Trophoblast cell (in vitro differentiated cells and primary cell): ENCODE data around the gene TAF7.
"Not testable (repeated sequence)": the region's sequence is repeated elsewhere in the genome, so short reads cannot be mapped to it uniquely, and the experiment has no call there.

ENCODE experiments used
- DNase-seq, 2 donors: peaks; one replicate each; pipeline ENCODE4 v3.0.0-alpha.2; 2016
- H2AFZ ChIP-seq: 2 replicates; pipeline ENCODE4 v1.6.1; 2013; ENCODE audit warnings: low read length, moderate library complexity, mild to moderate bottlenecking; ENCODE audit not compliant: insufficient read depth, poor library complexity
- H2AK5ac ChIP-seq: 2 replicates; pipeline ENCODE4 v1.6.1; 2013; ENCODE audit warnings: mild to moderate bottlenecking, low read length
- H2BK120ac ChIP-seq: 2 replicates; pipeline ENCODE4 v1.6.1; 2013; ENCODE audit warnings: low read length, mild to moderate bottlenecking, moderate library complexity; ENCODE audit not compliant: insufficient read depth, poor library complexity
- H2BK12ac ChIP-seq: 2 replicates; pipeline ENCODE4 v1.6.1; 2013; ENCODE audit warnings: mild to moderate bottlenecking, low read length, moderate library complexity
- H2BK5ac ChIP-seq: 2 replicates; pipeline ENCODE4 v1.6.1; 2013; ENCODE audit warnings: low read length, low read depth, moderate library complexity, mild to moderate bottlenecking; ENCODE audit not compliant: poor library complexity
- H3K14ac ChIP-seq: 2 replicates; pipeline ENCODE4 v1.6.1; 2013; ENCODE audit warnings: mild to moderate bottlenecking, low read length
- H3K18ac ChIP-seq: 2 replicates; pipeline ENCODE4 v1.6.1; 2013; ENCODE audit warnings: mild to moderate bottlenecking, low read length
- H3K23ac ChIP-seq: 2 replicates; pipeline ENCODE4 v1.6.1; 2013; ENCODE audit warnings: low read length
- H3K27ac ChIP-seq: 2 replicates; pipeline ENCODE4 v1.5.1; 2013; ENCODE audit warnings: low read depth, mild to moderate bottlenecking, inconsistent platforms, low read length, moderate library complexity
- H3K27me3 ChIP-seq: 2 replicates; pipeline ENCODE4 v1.6.1; 2013; ENCODE audit warnings: inconsistent platforms, mild to moderate bottlenecking, low read length, moderate library complexity; ENCODE audit not compliant: insufficient read depth
- H3K36me3 ChIP-seq, 2 experiments: 1 replicate in 1 of 2; 2 replicates in 1 of 2; pipeline ENCODE4 v1.6.1; 2013; ENCODE audit warnings: low read length in 2 of 2, mild to moderate bottlenecking in 2 of 2, moderate library complexity in 1 of 2; ENCODE audit not compliant: insufficient read depth in 2 of 2, control insufficient read depth in 1 of 2
- H3K4ac ChIP-seq: 2 replicates; pipeline ENCODE4 v1.6.1; 2013; ENCODE audit warnings: low read depth, mild to moderate bottlenecking, low read length, moderate library complexity
- H3K4me1 ChIP-seq, 2 experiments: 1 replicate in 1 of 2; 2 replicates in 1 of 2; pipeline ENCODE4 v1.6.1; 2013; ENCODE audit warnings: low read length in 2 of 2, mild to moderate bottlenecking in 2 of 2, moderate library complexity in 1 of 2; ENCODE audit not compliant: insufficient read depth in 2 of 2, control insufficient read depth in 1 of 2
- H3K4me2 ChIP-seq: 2 replicates; pipeline ENCODE4 v1.6.1; 2013; ENCODE audit warnings: inconsistent platforms, mild to moderate bottlenecking, low read length, moderate library complexity
- H3K4me3 ChIP-seq: 2 replicates; pipeline ENCODE4 v1.5.1; 2013; ENCODE audit warnings: mild to moderate bottlenecking, low read depth, low read length, inconsistent platforms
- H3K79me1 ChIP-seq: one replicate; pipeline ENCODE4 v1.6.1; 2013; ENCODE audit warnings: low read length
- H3K79me2 ChIP-seq: 2 replicates; pipeline ENCODE4 v1.6.1; 2013; ENCODE audit warnings: low read length, mild to moderate bottlenecking; ENCODE audit not compliant: control insufficient read depth, insufficient read depth, poor library complexity
- H3K9ac ChIP-seq: 2 replicates; pipeline ENCODE4 v1.6.1; 2013; ENCODE audit warnings: mild to moderate bottlenecking, low read length
- H3K9me3 ChIP-seq: 2 replicates; pipeline ENCODE4 v1.6.1; 2013; ENCODE audit warnings: low read depth, mild to moderate bottlenecking, control low read depth, inconsistent platforms, low read length; ENCODE audit not compliant: insufficient read depth
- H4K12ac ChIP-seq: 2 replicates; pipeline ENCODE4 v1.6.1; 2013; ENCODE audit warnings: low read depth, mild to moderate bottlenecking, low read length, moderate library complexity
- H4K8ac ChIP-seq: 2 replicates; pipeline ENCODE4 v1.6.1; 2013; ENCODE audit warnings: low read depth, mild to moderate bottlenecking, low read length, moderate library complexity
- H4K91ac ChIP-seq: one replicate; pipeline ENCODE4 v1.6.1; 2013; ENCODE audit warnings: low read depth, mild to moderate bottlenecking, low read length, moderate library complexity
- WGBS: extraction: QIAGEN DNeasy Blood & Tissue Kit; methylation state at CpG from one replicate; pipeline ENCODE4 v1.1.7; 2013; ENCODE audit warnings: missing lambda C conversion rate; ENCODE audit not compliant: insufficient read length, insufficient coverage; ENCODE audit errors: extremely low coverage; 5-methylcytosine and 5-hydroxymethylcytosine counted together

TAF7 gene

DNA sequence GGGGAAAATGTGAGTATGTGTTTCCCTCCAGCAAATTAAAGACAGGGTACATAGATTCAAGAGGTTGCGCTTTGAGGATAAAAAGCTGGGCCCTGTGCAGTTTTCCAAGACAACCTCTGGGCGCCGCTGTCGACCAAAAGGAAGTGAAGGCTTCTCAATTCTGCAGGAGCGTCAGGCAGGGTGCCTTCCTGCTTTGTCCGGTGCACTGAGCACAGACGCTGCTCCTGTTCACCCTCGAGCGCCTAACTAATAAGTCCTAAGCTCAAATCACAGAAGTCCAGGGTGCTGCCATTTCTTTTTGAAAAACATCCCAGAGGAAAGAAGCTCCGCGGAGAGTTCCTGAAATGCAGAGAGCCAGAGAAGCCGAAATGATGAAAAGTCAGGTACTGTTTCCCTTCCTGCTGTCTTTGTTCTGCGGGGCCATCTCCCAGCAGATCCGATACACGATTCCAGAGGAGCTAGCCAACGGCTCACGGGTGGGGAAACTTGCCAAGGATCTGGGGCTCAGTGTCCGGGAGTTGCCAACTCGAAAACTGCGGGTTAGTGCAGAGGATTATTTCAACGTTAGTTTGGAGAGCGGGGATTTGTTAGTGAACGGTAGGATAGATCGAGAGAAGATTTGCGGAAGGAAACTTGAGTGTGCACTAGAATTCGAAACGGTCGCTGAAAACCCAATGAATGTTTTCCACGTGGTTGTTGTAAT lies 29.5 kb upstream of the TAF7 start, which contains the start of gene PCDHGB1:
Gene PCDHGB1 (plus strand): TSS at position 183 of the 703 bp plus-strand sequence. CDS start 162 bp downstream, at position 345.
- peaks cover 0 to 4% of the 10 kb centered on the region in 2 experiments for H3K36me3 ChIP-seq

DNA sequence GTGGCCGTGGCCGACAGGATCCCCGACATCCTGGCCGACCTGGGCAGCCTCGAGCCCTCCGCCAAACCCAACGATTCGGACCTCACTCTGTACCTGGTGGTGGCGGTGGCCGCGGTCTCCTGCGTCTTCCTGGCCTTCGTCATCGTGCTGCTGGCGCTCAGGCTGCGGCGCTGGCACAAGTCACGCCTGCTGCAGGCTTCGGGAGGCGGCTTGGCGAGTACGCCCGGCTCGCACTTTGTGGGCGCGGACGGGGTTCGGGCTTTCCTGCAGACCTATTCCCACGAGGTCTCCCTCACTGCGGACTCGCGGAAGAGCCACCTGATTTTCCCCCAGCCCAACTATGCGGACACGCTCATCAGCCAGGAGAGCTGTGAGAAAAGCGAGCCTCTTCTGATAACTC lies 25.4 kb upstream of the TAF7 start:
- not testable (repeated sequence) for H2BK12ac ChIP-seq, H2BK5ac ChIP-seq, H3K14ac ChIP-seq, H3K9ac ChIP-seq, H3K27me3 ChIP-seq, H2AFZ ChIP-seq, DNase-seq, H3K79me1 ChIP-seq, H3K4me2 ChIP-seq, H3K23ac ChIP-seq, H4K12ac ChIP-seq, H3K4me3 ChIP-seq, H3K18ac ChIP-seq, H3K79me2 ChIP-seq, H3K36me3 ChIP-seq, H3K4ac ChIP-seq, H3K4me1 ChIP-seq, H4K91ac ChIP-seq, H2AK5ac ChIP-seq, H3K27ac ChIP-seq, H2BK120ac ChIP-seq, H4K8ac ChIP-seq
- peaks cover 14% of the 10 kb centered on the region for H3K9me3 ChIP-seq
- WGBS, result no CpG with 5 or more reads among the region's 35 CpGs

More for the DNA sequence above, 29.5 kb upstream of the TAF7 start, which contains the start of gene PCDHGB1:
- H3K4ac ChIP-seq, result no peak within 1 kb of the TSS
- no peaks in the 10 kb centered on the region for H3K4me1 ChIP-seq
- no peaks in the 10 kb centered on the region for H3K79me2 ChIP-seq
- no peak within 1 kb of the TSS for H2AK5ac ChIP-seq
- H3K9me3 ChIP-seq, result peaks cover 21% of the 10 kb centered on the region
- H2BK12ac ChIP-seq, result no peak within 1 kb of the TSS
- peak in 1 of 2 donors; percentile 7 for DNase-seq
- peak within 1 kb of the TSS; percentile 39 for H3K4me2 ChIP-seq
- no peak within 1 kb of the TSS for H3K4me3 ChIP-seq
- H3K18ac ChIP-seq, result no peak within 1 kb of the TSS
- no peaks in the 10 kb centered on the region for H3K27me3 ChIP-seq
- no peak within 1 kb of the TSS for H4K91ac ChIP-seq
- no peak within 1 kb of the TSS for H3K23ac ChIP-seq
- H2AFZ ChIP-seq, result peak within 1 kb of the TSS; percentile 85
- H3K27ac ChIP-seq, result no peak within 1 kb of the TSS
- WGBS, result 100% methylated on average over 7 of the region's 29 CpGs
- H4K8ac ChIP-seq, result no peak within 1 kb of the TSS
- H3K14ac ChIP-seq, result no peak within 1 kb of the TSS
- H2BK120ac ChIP-seq, result no peak within 1 kb of the TSS
- no peak within 1 kb of the TSS for H3K9ac ChIP-seq
- no peaks in the 10 kb centered on the region for H3K79me1 ChIP-seq
- H2BK5ac ChIP-seq, result peak within 1 kb of the TSS; percentile 27
- peak within 1 kb of the TSS; percentile 84 for H4K12ac ChIP-seq

DNA sequence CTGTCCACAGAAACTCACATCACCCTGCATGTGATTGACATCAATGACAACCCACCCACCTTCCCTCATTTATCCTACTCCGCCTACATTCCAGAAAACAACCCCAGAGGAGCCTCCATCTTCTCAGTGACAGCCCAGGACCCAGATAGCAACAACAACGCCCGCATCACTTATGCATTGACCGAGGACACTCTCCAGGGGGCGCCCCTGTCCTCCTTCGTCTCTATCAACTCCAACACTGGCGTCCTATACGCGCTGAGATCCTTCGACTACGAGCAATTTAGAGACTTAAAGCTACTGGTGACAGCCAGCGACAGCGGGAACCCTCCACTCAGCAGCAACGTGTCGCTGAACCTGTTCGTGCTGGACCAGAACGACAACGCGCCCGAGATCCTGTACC lies 24.7 kb upstream of the TAF7 start:
- no peak overlapping the region for H4K12ac ChIP-seq
- no peak overlapping the region for H4K8ac ChIP-seq
- H2BK12ac ChIP-seq, result no peak overlapping the region
- no peak overlapping the region for H2BK5ac ChIP-seq
- no peak overlapping the region for H3K9ac ChIP-seq
- H3K18ac ChIP-seq, result no peak overlapping the region
- H3K23ac ChIP-seq, result no peak overlapping the region
- no peak overlapping the region for H3K14ac ChIP-seq
- H3K27me3 ChIP-seq, result no peaks in the 10 kb centered on the region
- peaks cover 14% of the 10 kb centered on the region for H3K9me3 ChIP-seq
- no peaks in the 10 kb centered on the region for H3K79me1 ChIP-seq
- no peak overlapping the region for H3K4me2 ChIP-seq
- no peak for DNase-seq
- no peak overlapping the region for H3K27ac ChIP-seq
- H3K4me1 ChIP-seq, result no peaks in the 10 kb centered on the region
- H3K4me3 ChIP-seq, result peak overlapping the region; percentile 44
- H2AFZ ChIP-seq, result no peak overlapping the region
- H3K36me3 ChIP-seq, result peaks cover 0 to 2% of the 10 kb centered on the region in 2 experiments
- WGBS, result no CpG with 5 or more reads among the region's 20 CpGs
- no peak overlapping the region for H4K91ac ChIP-seq
- H2AK5ac ChIP-seq, result no peak overlapping the region
- no peak overlapping the region for H3K4ac ChIP-seq
- H3K79me2 ChIP-seq, result no peaks in the 10 kb centered on the region
- no peak overlapping the region for H2BK120ac ChIP-seq

- WGBS, result no CpG with 5 or more reads among the region's 31 CpGs
- H3K27ac ChIP-seq, result no peak overlapping the region
- H2AK5ac ChIP-seq, result no peak overlapping the region
- H3K4me3 ChIP-seq, result no peak overlapping the region
- H3K27me3 ChIP-seq, result no peaks in the 10 kb centered on the region
- no peak overlapping the region for H2BK120ac ChIP-seq
- H3K36me3 ChIP-seq, result no peaks in the 10 kb centered on the region
- no peaks in the 10 kb centered on the region for H3K79me2 ChIP-seq
- H3K14ac ChIP-seq, result no peak overlapping the region
- no peak overlapping the region for H2AFZ ChIP-seq
- H3K9me3 ChIP-seq, result peaks cover 21% of the 10 kb centered on the region
- no peak overlapping the region for H3K23ac ChIP-seq
- no peak overlapping the region for H4K91ac ChIP-seq
- H3K9ac ChIP-seq, result no peak overlapping the region
- H3K4ac ChIP-seq, result no peak overlapping the region
- no peak overlapping the region for H4K12ac ChIP-seq
- H2BK5ac ChIP-seq, result no peak overlapping the region
- no peaks in the 10 kb centered on the region for H3K79me1 ChIP-seq
- H3K4me2 ChIP-seq, result no peak overlapping the region
- H3K18ac ChIP-seq, result no peak overlapping the region
- DNase-seq, result no peak
- H4K8ac ChIP-seq, result no peak overlapping the region
- H3K4me1 ChIP-seq, result no peaks in the 10 kb centered on the region
- H2BK12ac ChIP-seq, result no peak overlapping the region
These were observed 23.4 kb upstream of the TAF7 start for GRCh38 chr5:141343953-141344463.
